B cell (primary cell): ENCODE results near the gene CCDC9. TPM values are rescaled to one million over a fixed set of nuclear protein-coding genes. Genes with fewer than 3 reads are reported as not detected.
A peak's percentile ranks its signal among the peaks of the same experiment; 100 is the strongest.

Experiments
- ATAC-seq: fragments of 200-7000 bp; cut with Tn5 transposase; one replicate; pipeline ENCODE4 v1.10.0; 2021; ENCODE audit warnings: low read depth, mild to moderate bottlenecking, moderate number of reproducible peaks, moderate library complexity
- CTCF ChIA-PET: fragments of 350-600 bp; sonication (Branson Sonifier 250); formaldehyde crosslinking; loops from one replicate; lab custom pipeline; 2021; ENCODE audit warnings: antibody characterized with exemption, inconsistent platforms; lab: Charles Lee
- POLR2A ChIA-PET: fragments of 350-600 bp; sonication (Branson Sonifier 250); formaldehyde crosslinking; loops from one replicate; lab custom pipeline; 2021; ENCODE audit warnings: antibody characterized with exemption; lab: Charles Lee
- DNase-seq: peaks from one replicate; pipeline ENCODE4 v3.0.0; 2013
- H2AFZ ChIP-seq: 2 replicates; pipeline ENCODE4 v1.6.1; 2012; ENCODE audit warnings: mild to moderate bottlenecking, low read depth, low read length; ENCODE audit not compliant: insufficient read depth, poor library complexity, severe bottlenecking
- H3K27ac ChIP-seq, 2 donors: 1 replicate in 1 of 2; 2 replicates in 1 of 2; pipeline ENCODE4 v1.5.1; 2012 to 2013; ENCODE audit warnings: low read length in 2 of 2, mild to moderate bottlenecking in 2 of 2, moderate library complexity in 1 of 2
- H3K27me3 ChIP-seq, 4 experiments: fragments of 200-600 bp in 1 of 4; sonication (generic) in 1 of 4; replicated peaks in 1 of 4; 1 replicate in 2 of 4; 2 replicates in 2 of 4; pipeline versions ENCODE4 v1.6.1 to v1.7.0; 2013 to 2016; ENCODE audit warnings: low read length in 3 of 4, mild to moderate bottlenecking in 2 of 4, mixed read lengths in 1 of 4, moderate library complexity in 1 of 4; ENCODE audit not compliant: insufficient read depth in 4 of 4, control insufficient read depth in 3 of 4; ENCODE audit errors: control extremely low read depth in 1 of 4
- H3K36me3 ChIP-seq, 2 experiments: replicated peaks in 1 of 2; 1 replicate in 1 of 2; 2 replicates in 1 of 2; pipeline versions ENCODE4 v1.6.1 to v1.7.1; 2013; ENCODE audit warnings: low read length in 1 of 2; ENCODE audit not compliant: insufficient read depth in 2 of 2, control insufficient read depth in 1 of 2; ENCODE audit errors: control extremely low read depth in 1 of 2, extremely low read depth in 1 of 2
- H3K4me1 ChIP-seq, 2 donors: fragments of 200-600 bp in 1 of 2; sonication (generic) in 1 of 2; 1 replicate in 1 of 2; 2 replicates in 1 of 2; pipeline versions ENCODE4 v1.5.1 to v1.6.1; 2013 to 2017; ENCODE audit warnings: low read length in 2 of 2; ENCODE audit not compliant: control insufficient read depth in 2 of 2, insufficient read depth in 2 of 2
- H3K4me2 ChIP-seq: replicated peaks from 2 replicates; pipeline ENCODE3; 2012; ENCODE audit warnings: mild to moderate bottlenecking, low read depth, low read length; ENCODE audit not compliant: poor library complexity, severe bottlenecking
- H3K4me3 ChIP-seq, 5 experiments: fragments of 200-600 bp in 1 of 5; sonication (generic) in 1 of 5; 1 replicate in 3 of 5; 2 replicates in 2 of 5; pipeline versions ENCODE4 v1.5.1 to v1.7.0; 2011 to 2016; ENCODE audit warnings: low read length in 4 of 5, mild to moderate bottlenecking in 4 of 5, low read depth in 2 of 5, control low read depth in 1 of 5, moderate library complexity in 1 of 5; ENCODE audit not compliant: insufficient read depth in 1 of 5; ENCODE audit errors: control extremely low read depth in 1 of 5, extremely low read depth in 1 of 5
- H3K79me2 ChIP-seq: fragments of 200-600 bp; sonication (generic); one replicate; pipeline ENCODE4 v1.6.0; 2016; ENCODE audit warnings: low read length; ENCODE audit not compliant: control insufficient read depth, insufficient read depth
- H3K9ac ChIP-seq: fragments of 200-600 bp; sonication (generic); 2 replicates; pipeline ENCODE4 v1.6.1; 2017; ENCODE audit warnings: mild to moderate bottlenecking, low read length, moderate library complexity
- H3K9me3 ChIP-seq, 3 donors: one replicate each; pipeline versions ENCODE4 v1.6.1 to v1.7.1; 2013; ENCODE audit warnings: low read length in 2 of 3; ENCODE audit not compliant: control insufficient read depth in 2 of 3, insufficient read depth in 1 of 3; ENCODE audit errors: control extremely low read depth in 1 of 3
- H4K20me1 ChIP-seq: 2 replicates; pipeline ENCODE4 v1.6.0; 2012; ENCODE audit warnings: mild to moderate bottlenecking, low read length; ENCODE audit not compliant: insufficient read depth, control insufficient read depth, poor library complexity, severe bottlenecking
- H3K27ac Mint-ChIP-seq: one replicate; pipeline ENCODE4 v1.8.0; 2021; ENCODE audit warnings: mixed read lengths
- H3K27me3 Mint-ChIP-seq: one replicate; pipeline ENCODE4 v1.8.0; 2021; ENCODE audit warnings: mixed read lengths
- H3K4me1 Mint-ChIP-seq: one replicate; pipeline ENCODE4 v1.8.0; 2021; ENCODE audit warnings: mixed read lengths
- H3K4me3 Mint-ChIP-seq: one replicate; pipeline ENCODE4 v1.8.0; 2021; ENCODE audit warnings: mixed read lengths
- H3K9me3 Mint-ChIP-seq: one replicate; pipeline ENCODE4 v1.8.0; 2022; ENCODE audit warnings: mixed read lengths; ENCODE audit not compliant: insufficient read depth
- EZH2 ChIP-seq: IDR thresholded peaks from 2 replicates; pipeline ENCODE4 v1.6.1; 2012; ENCODE audit warnings: borderline replicate concordance, low read depth, mild to moderate bottlenecking, moderate library complexity, low read length; ENCODE audit not compliant: insufficient read depth, poor library complexity, severe bottlenecking
- WGBS: methylation state at CpG from one replicate; pipeline ENCODE4 v1.1.5; 2013; ENCODE audit warnings: missing lambda C conversion rate; ENCODE audit not compliant: insufficient coverage; 5-methylcytosine and 5-hydroxymethylcytosine counted together
- intact Hi-C: fragments of 100-400 bp; cut with micrococcal nuclease; formaldehyde crosslinking; loops from one replicate; pipeline ENCODE4 v1.10.0; 2022
- polyA plus RNA-seq: library from polyadenylated mRNA; depleted of rRNA; stranded (reverse); fragments of >200 nt; gene quantifications from 2 replicates; pipeline ENCODE4 v1.2.3, GENCODE V29; 2012
- total RNA-seq, 2 donors: library from RNA; stranded (reverse); fragments of 120-200 nt in 1 of 2; gene quantifications; 1 replicate in 1 of 2; 2 replicates in 1 of 2; pipeline versions ENCODE4 v1.2.3 to v1.2.4, GENCODE V29; 2013 to 2022
- TF ChIP-seq, protein P1 (sequence below): fragments of 200-600 bp; IDR thresholded peaks from one replicate; pipeline ENCODE4 v1.8.0; 2022; ENCODE audit warnings: antibody characterized with exemption, mild to moderate bottlenecking

Gene CCDC9
- total and polyA plus RNA-seq, 2 donors (not counting 1 experiment from before 2014, with no cell fraction given): 12.3 to 54.7 TPM

DNA sequence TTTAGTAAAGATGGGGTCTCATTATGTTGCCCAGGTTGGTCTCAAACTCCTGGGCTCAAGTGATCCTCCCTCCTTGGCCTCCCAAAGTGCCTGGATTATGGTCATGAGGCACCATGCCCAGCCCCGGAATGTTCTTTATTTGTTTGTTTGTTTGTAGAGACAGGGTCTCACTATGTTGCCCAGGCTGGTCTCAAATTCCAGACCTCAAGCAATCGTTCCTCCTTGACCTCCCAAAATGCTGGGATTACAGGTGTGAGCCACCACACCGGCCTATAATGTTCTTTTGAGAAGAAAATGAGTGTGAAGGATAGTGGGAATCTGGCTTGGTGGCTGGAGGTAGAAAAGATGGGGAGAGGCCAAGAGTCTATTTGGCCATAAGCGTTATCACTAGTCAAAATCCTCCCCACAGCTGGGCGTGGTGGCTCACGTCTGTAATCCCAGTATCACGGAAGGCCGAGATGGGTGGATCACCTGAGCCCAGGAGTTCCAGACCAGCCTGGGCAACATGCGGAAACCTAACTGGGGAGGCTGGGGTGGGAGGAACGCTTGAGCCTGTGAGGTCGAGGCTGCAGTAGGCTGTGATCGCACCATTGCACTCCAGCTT, 20.2 kb upstream of the CCDC9 start:
- H3K27me3 ChIP-seq: peaks cover 0 to 28% (median 9%) of the 10 kb centered on the region in 4 experiments
- no peak for ATAC-seq
- CTCF ChIA-PET: interaction anchor here (0.9 to 5.3 kb wide), 3 partner anchors 10 to 49 kb away, joined by 4 to 45 read pairs (median 5); no protein-coding TSS in a partner anchor
- Mint-ChIP-seq H3K4me1 (peaks cover 26% of the 10 kb centered on the region), H3K27ac (no peak overlapping the region), H3K27me3 (no peaks in the 10 kb centered on the region), H3K9me3 (no peaks in the 10 kb centered on the region), H3K4me3 (no peak overlapping the region)
- H3K9me3 ChIP-seq: peaks cover 0 to 10% (median 0%) of the 10 kb centered on the region in 3 donors
- no peak for DNase-seq
- H3K4me1 ChIP-seq: peaks cover 32 to 35% of the 10 kb centered on the region in 2 donors
- H3K4me3 ChIP-seq: no peak overlapping the region
- H4K20me1 ChIP-seq: no peaks in the 10 kb centered on the region
- no peak overlapping the region for H2AFZ ChIP-seq
- intact Hi-C loops: no loop called here
- no peaks in the 10 kb centered on the region for H3K36me3 ChIP-seq
- no peak overlapping the region for H3K9ac ChIP-seq
- H3K79me2 ChIP-seq: no peaks in the 10 kb centered on the region
- 60% methylated on average over 5 of the region's 12 CpGs for WGBS
- no peak overlapping the region for H3K27ac ChIP-seq
- no peak overlapping the region for H3K4me2 ChIP-seq
- TF ChIP-seq EZH2: no peak
- TF ChIP-seq, protein P1, sequence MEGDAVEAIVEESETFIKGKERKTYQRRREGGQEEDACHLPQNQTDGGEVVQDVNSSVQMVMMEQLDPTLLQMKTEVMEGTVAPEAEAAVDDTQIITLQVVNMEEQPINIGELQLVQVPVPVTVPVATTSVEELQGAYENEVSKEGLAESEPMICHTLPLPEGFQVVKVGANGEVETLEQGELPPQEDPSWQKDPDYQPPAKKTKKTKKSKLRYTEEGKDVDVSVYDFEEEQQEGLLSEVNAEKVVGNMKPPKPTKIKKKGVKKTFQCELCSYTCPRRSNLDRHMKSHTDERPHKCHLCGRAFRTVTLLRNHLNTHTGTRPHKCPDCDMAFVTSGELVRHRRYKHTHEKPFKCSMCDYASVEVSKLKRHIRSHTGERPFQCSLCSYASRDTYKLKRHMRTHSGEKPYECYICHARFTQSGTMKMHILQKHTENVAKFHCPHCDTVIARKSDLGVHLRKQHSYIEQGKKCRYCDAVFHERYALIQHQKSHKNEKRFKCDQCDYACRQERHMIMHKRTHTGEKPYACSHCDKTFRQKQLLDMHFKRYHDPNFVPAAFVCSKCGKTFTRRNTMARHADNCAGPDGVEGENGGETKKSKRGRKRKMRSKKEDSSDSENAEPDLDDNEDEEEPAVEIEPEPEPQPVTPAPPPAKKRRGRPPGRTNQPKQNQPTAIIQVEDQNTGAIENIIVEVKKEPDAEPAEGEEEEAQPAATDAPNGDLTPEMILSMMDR: no peak
- POLR2A ChIA-PET: interaction anchor here (0.7 kb wide), 1 partner anchor 1806 kb away, joined by 8 read pairs; no protein-coding TSS in a partner anchor

DNA sequence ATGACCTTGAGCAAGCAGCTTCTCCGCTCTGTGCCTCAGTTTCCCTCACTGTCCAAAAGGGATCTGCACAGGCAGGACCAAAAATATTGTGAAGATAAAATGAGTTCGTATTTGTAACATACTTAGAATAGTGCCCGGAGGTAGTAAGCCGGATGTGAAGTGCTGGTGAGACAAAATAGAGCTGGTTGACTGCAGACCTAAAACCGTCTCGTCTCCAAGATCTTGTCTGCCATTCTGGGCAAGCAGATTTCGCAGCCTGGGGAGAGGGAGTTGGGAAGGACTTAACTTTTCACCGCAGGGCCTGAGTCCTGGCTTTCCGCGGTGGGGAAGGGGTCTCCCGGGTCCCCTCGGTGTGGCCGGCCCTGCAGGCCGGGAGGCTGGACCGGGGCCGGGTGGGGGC, 17.2 kb upstream of the CCDC9 start:
- Histone ChIP-seq H3K27ac (no peak overlapping the region), H3K36me3 (no peaks in the 10 kb centered on the region), H2AFZ (no peak overlapping the region), H3K4me1 (peaks cover 42 to 45% of the 10 kb centered on the region in 2 donors), H3K27me3 (peaks cover 0 to 50% (median 24%) of the 10 kb centered on the region in 4 experiments), H4K20me1 (no peaks in the 10 kb centered on the region), H3K9me3 (peaks cover 0 to 20% (median 0%) of the 10 kb centered on the region in 3 donors), H3K9ac (peak overlapping the region; percentile 35), H3K4me2 (peak overlapping the region; percentile 80), H3K79me2 (no peaks in the 10 kb centered on the region), H3K4me3 (peak overlapping the region in 1 of 5 experiments; percentile 11)
- Mint-ChIP-seq H3K4me3 (peak overlapping the region; percentile 65), H3K27me3 (peaks cover 5% of the 10 kb centered on the region), H3K4me1 (peaks cover 21% of the 10 kb centered on the region), H3K27ac (peak overlapping the region; percentile 7), H3K9me3 (no peaks in the 10 kb centered on the region)
- intact Hi-C loops: no loop called here
- TF ChIP-seq, protein P1: no peak
- TF ChIP-seq EZH2: no peak
- ChIA-PET POLR2A (interaction anchor here (0.6 to 1.8 kb wide), 4 partner anchors 10 to 48 kb away, joined by 3 to 9 read pairs (median 8); no protein-coding TSS in a partner anchor), CTCF (interaction anchor here (1.0 to 5.3 kb wide), 3 partner anchors 10 to 28 kb away, joined by 3 to 45 read pairs (median 3); no protein-coding TSS in a partner anchor)
- 12% methylated on average over 16 of the region's 16 CpGs for WGBS
- no peak for ATAC-seq
- peak; percentile 31 for DNase-seq
